Ectodermal cell (in vitro differentiated cells): ENCODE data around the gene CDH13.

ENCODE experiments used
- H3K27ac ChIP-seq: 2 replicates; pipeline ENCODE4 v1.7.0; 2013; ENCODE audit warnings: mild to moderate bottlenecking, low read depth, low read length; ENCODE audit not compliant: insufficient read depth, poor library complexity, severe bottlenecking
- H3K27me3 ChIP-seq: 2 replicates; pipeline ENCODE4 v1.7.0; 2013; ENCODE audit warnings: mild to moderate bottlenecking, low read length; ENCODE audit not compliant: insufficient read depth, control insufficient read depth, poor library complexity, severe bottlenecking
- H3K36me3 ChIP-seq: one replicate; pipeline ENCODE4 v1.7.0; 2013; ENCODE audit warnings: low read length; ENCODE audit not compliant: control insufficient read depth, insufficient read depth
- H3K4me1 ChIP-seq: one replicate; pipeline ENCODE4 v1.7.0; 2013; ENCODE audit warnings: low read length; ENCODE audit not compliant: control insufficient read depth, insufficient read depth
- H3K4me3 ChIP-seq: 2 replicates; pipeline ENCODE4 v1.7.0; 2013; ENCODE audit warnings: low read depth, low read length, control low read depth; ENCODE audit not compliant: insufficient read depth
- H3K9me3 ChIP-seq: 2 replicates; pipeline ENCODE4 v1.7.0; 2013; ENCODE audit warnings: mild to moderate bottlenecking, low read length, moderate library complexity; ENCODE audit not compliant: control insufficient read depth
- WGBS, 2 experiments: methylation state at CpG; one replicate each; pipeline ENCODE4 v1.1.7; 2013; ENCODE audit warnings: missing lambda C conversion rate in 2 of 2; 5-methylcytosine and 5-hydroxymethylcytosine counted together

The CDH13 gene

GRCh38 chr16:82625066-82625968 is 1.5 kb upstream of the CDH13 start:
- Histone ChIP-seq H3K4me3 (no peak overlapping the region), H3K4me1 (peaks cover 14% of the 10 kb centered on the region), H3K27ac (no peak overlapping the region), H3K36me3 (no peaks in the 10 kb centered on the region), H3K9me3 (no peaks in the 10 kb centered on the region), H3K27me3 (peaks cover 52% of the 10 kb centered on the region)
- 94% methylated on average over 8 of the region's 8 CpGs for WGBS, 2 experiments

- Histone ChIP-seq H3K9me3 (no peaks in the 10 kb centered on the region), H3K27me3 (peaks cover 53% of the 10 kb centered on the region), H3K4me3 (peak overlapping the region; percentile 51), H3K4me1 (peaks cover 14% of the 10 kb centered on the region), H3K36me3 (no peaks in the 10 kb centered on the region), H3K27ac (no peak overlapping the region)
- 39 to 40% methylated on average over 13 of the region's 13 CpGs for WGBS, 2 experiments
Observed at GRCh38 chr16:82628088-82628423, 1.3 kb downstream of the CDH13 start.

- no peak overlapping the region for H3K4me3 ChIP-seq
- 73 to 75% methylated on average over 3 of the region's 3 CpGs for WGBS, 2 experiments
- H3K4me1 ChIP-seq = peaks cover 14% of the 10 kb centered on the region
- no peaks in the 10 kb centered on the region for H3K36me3 ChIP-seq
- no peaks in the 10 kb centered on the region for H3K9me3 ChIP-seq
- peaks cover 53% of the 10 kb centered on the region for H3K27me3 ChIP-seq
- H3K27ac ChIP-seq = no peak overlapping the region
Observed at GRCh38 chr16:82628711-82629110, 1.9 kb downstream of the CDH13 start.

GRCh38 chr16:82629441-82630027 is 2.8 kb downstream of the CDH13 start:
- Histone ChIP-seq H3K4me1 (peaks cover 14% of the 10 kb centered on the region), H3K4me3 (no peak overlapping the region), H3K9me3 (no peaks in the 10 kb centered on the region), H3K36me3 (no peaks in the 10 kb centered on the region), H3K27me3 (peaks cover 53% of the 10 kb centered on the region), H3K27ac (no peak overlapping the region)
- 53 to 59% methylated on average over 8 of the region's 8 CpGs for WGBS, 2 experiments

GRCh38 chr16:82630219-82630618 is 3.5 kb downstream of the CDH13 start:
- WGBS, 2 experiments = 97 to 100% methylated on average over 1 to 2 of the region's 2 CpGs
- Histone ChIP-seq H3K9me3 (no peaks in the 10 kb centered on the region), H3K27ac (no peak overlapping the region), H3K36me3 (no peaks in the 10 kb centered on the region), H3K4me1 (peaks cover 14% of the 10 kb centered on the region), H3K27me3 (peaks cover 49% of the 10 kb centered on the region), H3K4me3 (no peak overlapping the region)

- Histone ChIP-seq H3K27me3 (peaks cover 45% of the 10 kb centered on the region), H3K4me1 (peaks cover 14% of the 10 kb centered on the region)
- WGBS, 2 experiments = 94 to 95% methylated on average over 3 of the region's 3 CpGs
Observed at GRCh38 chr16:82630688-82631087, 3.9 kb downstream of the CDH13 start.

GRCh38 chr16:82631701-82632685 is 5.2 kb downstream of the CDH13 start:
- 80 to 84% methylated on average over 9 to 10 of the region's 10 CpGs for WGBS, 2 experiments
- Histone ChIP-seq H3K27ac (no peak overlapping the region), H3K27me3 (peaks cover 32% of the 10 kb centered on the region), H3K9me3 (no peaks in the 10 kb centered on the region), H3K36me3 (no peaks in the 10 kb centered on the region), H3K4me3 (no peak overlapping the region), H3K4me1 (peaks cover 8% of the 10 kb centered on the region)

More at GRCh38 chr16:82630688-82631087, 3.9 kb downstream of the CDH13 start:
- Histone ChIP-seq H3K36me3 (no peaks in the 10 kb centered on the region), H3K27ac (no peak overlapping the region), H3K4me3 (no peak overlapping the region), H3K9me3 (no peaks in the 10 kb centered on the region)

- 89 to 95% methylated on average over 15 of the region's 15 CpGs for WGBS, 2 experiments
- no peaks in the 10 kb centered on the region for H3K36me3 ChIP-seq
- no peak overlapping the region for H3K4me3 ChIP-seq
- H3K27me3 ChIP-seq = peaks cover 11% of the 10 kb centered on the region
- H3K9me3 ChIP-seq = no peaks in the 10 kb centered on the region
- H3K27ac ChIP-seq = no peak overlapping the region
- peaks cover 6% of the 10 kb centered on the region for H3K4me1 ChIP-seq
Observed at GRCh38 chr16:82633964-82634600, 7.3 kb downstream of the CDH13 start.

GRCh38 chr16:82634955-82635610 is 8.3 kb downstream of the CDH13 start:
- H3K9me3 ChIP-seq = no peaks in the 10 kb centered on the region
- H3K36me3 ChIP-seq = no peaks in the 10 kb centered on the region
- peaks cover 3% of the 10 kb centered on the region for H3K27me3 ChIP-seq
- H3K4me3 ChIP-seq = no peak overlapping the region
- H3K27ac ChIP-seq = no peak overlapping the region
- no peaks in the 10 kb centered on the region for H3K4me1 ChIP-seq
- WGBS, 2 experiments = 76 to 92% methylated on average over 2 of the region's 2 CpGs
